Natural killer cell (primary cell): ENCODE data around the gene PRKAG2. TPM values are rescaled to one million over a fixed set of nuclear protein-coding genes. Genes with fewer than 3 reads are reported as not detected.
A peak's percentile ranks its signal among the peaks of the same experiment; 100 is the strongest.

ENCODE experiments used
- ATAC-seq, 3 donors: fragments of 150-1000 bp in 2 of 3; fragments of 200-7000 bp in 1 of 3; cut with Tn5 transposase; 1 replicate in 1 of 3; 2 replicates in 2 of 3; pipeline ENCODE4 v1.10.0; 2021; ENCODE audit warnings: mild to moderate bottlenecking in 2 of 3, moderate library complexity in 2 of 3
- DNase-seq, 2 donors: peaks; one replicate each; pipeline versions ENCODE4 v3.0.0 to v3.0.0-alpha.2; 2013 to 2021; ENCODE audit warnings: mixed read lengths in 1 of 2
- H3K27ac ChIP-seq: one replicate; pipeline ENCODE4 v1.5.1; 2013; ENCODE audit warnings: mild to moderate bottlenecking, low read length
- H3K27me3 ChIP-seq: one replicate; pipeline ENCODE4 v1.6.1; 2013; ENCODE audit warnings: low read length; ENCODE audit not compliant: control insufficient read depth, insufficient read depth
- H3K36me3 ChIP-seq: one replicate; pipeline ENCODE4 v1.6.1; 2013; ENCODE audit warnings: low read length; ENCODE audit not compliant: control insufficient read depth, insufficient read depth
- H3K4me1 ChIP-seq: one replicate; pipeline ENCODE4 v1.6.1; 2013; ENCODE audit warnings: low read length; ENCODE audit not compliant: control insufficient read depth, insufficient read depth
- H3K4me3 ChIP-seq: one replicate; pipeline ENCODE4 v1.5.1; 2013; ENCODE audit warnings: low read length
- H3K9me3 ChIP-seq: one replicate; pipeline ENCODE4 v1.6.1; 2013; ENCODE audit warnings: low read length; ENCODE audit not compliant: control insufficient read depth, insufficient read depth
- H3K27ac Mint-ChIP-seq, 2 donors: one replicate each; pipeline ENCODE4 v1.8.0; 2022; ENCODE audit warnings: mild to moderate bottlenecking in 2 of 2, mixed read lengths in 2 of 2, moderate library complexity in 1 of 2
- H3K27me3 Mint-ChIP-seq, 2 donors: one replicate each; pipeline ENCODE4 v1.8.0; 2022; ENCODE audit warnings: low read depth in 2 of 2, mixed read lengths in 2 of 2
- H3K36me3 Mint-ChIP-seq: one replicate; pipeline ENCODE4 v1.8.0; 2022; ENCODE audit warnings: mixed read lengths
- H3K4me1 Mint-ChIP-seq, 2 donors: one replicate each; pipeline ENCODE4 v1.8.0; 2022; ENCODE audit warnings: mixed read lengths in 2 of 2
- H3K4me3 Mint-ChIP-seq: one replicate; pipeline ENCODE4 v1.8.0; 2022; ENCODE audit warnings: mild to moderate bottlenecking, moderate library complexity, mixed read lengths
- H3K9me3 Mint-ChIP-seq, 2 donors: one replicate each; pipeline ENCODE4 v1.8.0; 2022; ENCODE audit warnings: mixed read lengths in 2 of 2
- WGBS: methylation state at CpG from one replicate; pipeline ENCODE4 v1.1.7; 2013; ENCODE audit warnings: missing lambda C conversion rate; ENCODE audit not compliant: insufficient coverage; 5-methylcytosine and 5-hydroxymethylcytosine counted together
- intact Hi-C: fragments of 100-400 bp; cut with micrococcal nuclease; formaldehyde crosslinking; loops from one replicate; pipeline ENCODE4 v1.14.2; 2022
- total RNA-seq, 4 donors: library from RNA; stranded (reverse); fragments of 120-200 nt in 1 of 4; gene quantifications; one replicate each; pipeline versions ENCODE4 v1.2.3 to v1.2.4, GENCODE V29; 2013 to 2022
- TF ChIP-seq, protein P1 (sequence below): fragments of 200-600 bp; IDR thresholded peaks from one replicate; pipeline ENCODE4 v1.8.0; 2022; ENCODE audit warnings: antibody characterized with exemption

The PRKAG2 gene
- total RNA-seq, 3 donors from 2014 or later (not counting 1 experiment from before 2014, with no cell fraction given) = 42.6 to 66.5 (median 64.4) TPM

DNA sequence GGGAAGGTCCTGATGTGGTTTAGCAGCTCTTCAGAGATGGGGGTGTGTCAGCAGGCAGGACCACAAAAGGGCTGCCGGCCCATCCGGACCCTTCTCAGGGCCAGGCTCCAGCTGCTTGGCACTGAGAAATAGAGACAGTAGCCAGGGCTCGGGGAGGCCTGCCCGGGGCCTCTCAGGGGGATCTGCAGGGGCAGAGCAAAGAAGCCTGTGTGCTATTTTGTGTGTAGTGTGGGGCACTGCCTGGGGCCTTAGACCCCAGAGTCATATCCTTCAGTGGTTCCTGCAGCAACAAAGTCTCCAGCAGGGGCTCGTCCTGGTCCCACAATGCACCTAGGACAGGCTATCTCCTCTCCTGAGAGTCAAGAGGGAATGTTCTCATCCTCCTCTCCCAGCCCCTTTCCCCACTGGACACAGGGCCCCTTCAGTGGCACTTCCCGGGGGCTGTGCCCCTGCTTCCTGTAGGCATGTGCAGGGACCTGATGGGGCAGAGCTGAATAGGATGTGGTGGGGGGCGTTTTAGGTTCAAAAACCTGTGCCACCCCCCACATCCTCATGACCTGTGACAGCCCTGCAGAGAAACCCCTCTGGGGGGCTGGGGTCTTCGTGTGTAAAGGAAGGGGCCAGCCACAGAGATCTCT lies 197.7 kb downstream of the PRKAG2 start:
- Histone ChIP-seq H3K9me3 (no peaks in the 10 kb centered on the region), H3K4me1 (peaks cover 24% of the 10 kb centered on the region), H3K27ac (no peak overlapping the region), H3K27me3 (no peaks in the 10 kb centered on the region), H3K36me3 (peaks cover 3% of the 10 kb centered on the region), H3K4me3 (no peak overlapping the region)
- no peak for DNase-seq
- no peaks in the 10 kb centered on the region for H3K36me3 Mint-ChIP-seq
- H3K9me3 Mint-ChIP-seq = no peaks in the 10 kb centered on the region
- intact Hi-C loops = no loop called here
- H3K27me3 Mint-ChIP-seq = no peaks in the 10 kb centered on the region
- peak in 1 of 3 donors; percentile 33 for ATAC-seq
- peaks cover 29 to 46% of the 10 kb centered on the region in 2 donors for H3K4me1 Mint-ChIP-seq
- H3K4me3 Mint-ChIP-seq = no peak overlapping the region
- H3K27ac Mint-ChIP-seq = peak overlapping the region in 1 of 2 donors; percentile 67
- TF ChIP-seq, protein P1, sequence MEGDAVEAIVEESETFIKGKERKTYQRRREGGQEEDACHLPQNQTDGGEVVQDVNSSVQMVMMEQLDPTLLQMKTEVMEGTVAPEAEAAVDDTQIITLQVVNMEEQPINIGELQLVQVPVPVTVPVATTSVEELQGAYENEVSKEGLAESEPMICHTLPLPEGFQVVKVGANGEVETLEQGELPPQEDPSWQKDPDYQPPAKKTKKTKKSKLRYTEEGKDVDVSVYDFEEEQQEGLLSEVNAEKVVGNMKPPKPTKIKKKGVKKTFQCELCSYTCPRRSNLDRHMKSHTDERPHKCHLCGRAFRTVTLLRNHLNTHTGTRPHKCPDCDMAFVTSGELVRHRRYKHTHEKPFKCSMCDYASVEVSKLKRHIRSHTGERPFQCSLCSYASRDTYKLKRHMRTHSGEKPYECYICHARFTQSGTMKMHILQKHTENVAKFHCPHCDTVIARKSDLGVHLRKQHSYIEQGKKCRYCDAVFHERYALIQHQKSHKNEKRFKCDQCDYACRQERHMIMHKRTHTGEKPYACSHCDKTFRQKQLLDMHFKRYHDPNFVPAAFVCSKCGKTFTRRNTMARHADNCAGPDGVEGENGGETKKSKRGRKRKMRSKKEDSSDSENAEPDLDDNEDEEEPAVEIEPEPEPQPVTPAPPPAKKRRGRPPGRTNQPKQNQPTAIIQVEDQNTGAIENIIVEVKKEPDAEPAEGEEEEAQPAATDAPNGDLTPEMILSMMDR = no peak
- 15% methylated on average over 6 of the region's 8 CpGs for WGBS

DNA sequence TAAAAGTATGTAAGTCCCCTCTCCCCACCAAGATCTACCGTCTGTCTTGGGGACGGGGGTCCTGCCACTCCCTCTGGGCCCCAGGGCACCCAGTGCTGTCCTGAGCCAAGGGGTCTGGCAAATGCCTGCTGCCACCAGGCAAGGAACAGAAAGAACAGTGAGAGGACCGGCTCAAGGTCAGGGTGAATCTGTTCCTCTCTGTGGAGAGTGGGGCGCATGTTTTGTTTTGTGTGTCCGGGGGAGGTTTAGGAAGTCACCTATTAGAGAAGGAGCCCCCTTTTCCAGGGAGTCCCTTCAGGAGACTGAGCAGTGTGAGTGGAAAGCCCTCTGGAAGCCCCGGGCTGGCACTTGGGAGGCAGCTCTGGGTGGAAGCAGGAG lies 198.7 kb downstream of the PRKAG2 start:
- Mint-ChIP-seq H3K4me3 (no peak overlapping the region), H3K27me3 (no peaks in the 10 kb centered on the region), H3K27ac (no peak overlapping the region), H3K36me3 (no peaks in the 10 kb centered on the region), H3K4me1 (peaks cover 33 to 48% of the 10 kb centered on the region in 2 donors), H3K9me3 (no peaks in the 10 kb centered on the region)
- WGBS = 91% methylated on average over 6 of the region's 6 CpGs
- Histone ChIP-seq H3K4me1 (peaks cover 24% of the 10 kb centered on the region), H3K9me3 (no peaks in the 10 kb centered on the region), H3K27ac (no peak overlapping the region), H3K36me3 (peaks cover 4% of the 10 kb centered on the region), H3K4me3 (no peak overlapping the region), H3K27me3 (no peaks in the 10 kb centered on the region)
- no peak for DNase-seq
- TF ChIP-seq, protein P1 = no peak
- intact Hi-C loops = no loop called here
- ATAC-seq = no peak

DNA sequence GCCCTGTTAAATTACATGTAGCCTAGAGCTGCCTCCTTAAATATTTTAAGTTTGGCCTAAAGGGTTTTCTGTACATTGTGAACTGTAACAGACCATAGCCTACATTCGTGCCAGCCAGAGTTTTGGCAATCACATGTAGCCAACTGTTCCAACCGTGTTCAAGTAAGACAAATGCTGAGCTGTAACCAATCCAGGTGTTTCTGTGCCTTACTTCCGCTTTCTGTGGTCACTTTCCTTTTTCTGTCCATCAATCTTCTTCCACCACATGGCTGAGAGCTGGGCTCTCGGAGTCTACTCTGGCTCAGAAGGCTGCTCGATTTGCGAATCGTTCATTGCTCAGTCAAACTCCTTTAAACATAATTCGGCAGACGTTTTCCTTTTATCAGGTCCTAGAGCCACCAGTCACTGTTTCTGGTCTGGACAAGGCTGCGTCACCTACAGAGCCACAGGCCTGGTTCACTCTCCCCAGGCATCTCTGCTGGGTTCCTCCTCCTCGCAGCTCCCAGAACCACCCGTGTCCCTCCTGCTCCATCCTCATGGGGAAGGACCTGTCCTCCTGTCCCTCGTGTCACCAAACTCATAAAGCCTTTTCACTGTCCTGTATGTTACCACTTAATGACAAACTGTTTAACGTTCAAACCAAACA lies 199.2 kb downstream of the PRKAG2 start:
- TF ChIP-seq, protein P1 = no peak
- Mint-ChIP-seq H3K27me3 (no peaks in the 10 kb centered on the region), H3K9me3 (no peaks in the 10 kb centered on the region), H3K27ac (no peak overlapping the region), H3K4me3 (no peak overlapping the region), H3K4me1 (peaks cover 35 to 50% of the 10 kb centered on the region in 2 donors), H3K36me3 (no peaks in the 10 kb centered on the region)
- Histone ChIP-seq H3K36me3 (peaks cover 4% of the 10 kb centered on the region), H3K27me3 (no peaks in the 10 kb centered on the region), H3K27ac (no peak overlapping the region), H3K4me1 (peaks cover 24% of the 10 kb centered on the region), H3K4me3 (no peak overlapping the region), H3K9me3 (no peaks in the 10 kb centered on the region)
- 45% methylated on average over 14 of the region's 14 CpGs for WGBS
- ATAC-seq (no peak), DNase-seq (no peak)
- intact Hi-C loops = no loop called here
